ENCODE results near the gene CACNA1D.

The CACNA1D gene

GRCh38 chr3:53845103-53845880, 350.9 kb downstream of the CACNA1D start:
- DNase-seq (ENCODE audit: low read depth, low spot score), result no peak

GRCh38 chr3:53845881-53846133, 351.4 kb downstream of the CACNA1D start:
- DNase-seq (ENCODE audit: low read depth, low spot score), result no peak

- DNase-seq (ENCODE audit: low read depth, low spot score), result no peak
Observed at GRCh38 chr3:53846134-53846850, 351.9 kb downstream of the CACNA1D start, which contains the start of the genes CHDH and IL17RB. TSS of gene CHDH (minus strand) at chr3:53846419. CDS start at chr3:53824008, 22,411 bp downstream. TSS of gene IL17RB (plus strand) at chr3:53846568. CDS start at chr3:53846589, 21 bp downstream.

DNA sequence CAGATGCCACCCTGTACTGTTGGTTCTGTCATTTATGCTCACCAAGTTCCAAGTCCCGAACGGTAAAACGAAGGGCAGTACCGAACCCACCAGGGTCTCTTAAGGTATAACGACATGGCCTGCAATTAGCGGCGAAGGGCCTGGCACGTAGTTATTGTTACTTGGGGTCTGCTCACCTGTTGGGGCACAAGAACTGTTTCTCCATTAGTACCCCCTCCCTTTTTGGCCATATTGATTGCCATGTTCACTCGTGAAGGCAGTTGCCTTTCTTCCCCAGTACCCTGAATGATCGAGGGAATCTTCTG, 352.4 kb downstream of the CACNA1D start:
- no peak for DNase-seq (ENCODE audit: low read depth, low spot score)

GRCh38 chr3:53849916-53850315, 355.5 kb downstream of the CACNA1D start:
- DNase-seq (ENCODE audit: low read depth, low spot score), result no peak

- DNase-seq (ENCODE audit: low read depth, low spot score), result no peak
Observed at GRCh38 chr3:53850895-53851294, 356.5 kb downstream of the CACNA1D start.

DNA sequence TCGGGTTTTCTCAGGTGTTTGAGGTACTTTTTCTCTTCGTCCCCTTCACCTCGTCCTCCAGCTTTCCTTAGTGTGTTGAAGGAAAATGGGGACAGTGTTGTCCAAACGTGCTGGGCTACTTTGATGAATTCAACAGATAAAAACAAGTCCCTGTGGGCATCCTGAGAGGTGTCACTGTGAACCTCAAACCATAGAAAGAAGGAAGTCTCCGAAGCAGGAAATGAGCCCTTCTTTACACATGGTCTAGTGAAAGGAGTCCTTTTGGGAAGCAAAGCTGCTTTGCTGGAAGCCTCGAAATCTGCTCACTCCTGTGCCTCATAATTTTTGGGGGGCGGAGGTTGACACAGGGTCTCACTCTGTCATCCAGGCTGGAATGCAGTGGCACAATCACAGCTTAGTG, 362.6 kb downstream of the CACNA1D start:
- no peak for DNase-seq (ENCODE audit: low read depth, low spot score)

- DNase-seq (ENCODE audit: low read depth, low spot score), result no peak
Observed at GRCh38 chr3:53858096-53858741, 363.8 kb downstream of the CACNA1D start.

DNA sequence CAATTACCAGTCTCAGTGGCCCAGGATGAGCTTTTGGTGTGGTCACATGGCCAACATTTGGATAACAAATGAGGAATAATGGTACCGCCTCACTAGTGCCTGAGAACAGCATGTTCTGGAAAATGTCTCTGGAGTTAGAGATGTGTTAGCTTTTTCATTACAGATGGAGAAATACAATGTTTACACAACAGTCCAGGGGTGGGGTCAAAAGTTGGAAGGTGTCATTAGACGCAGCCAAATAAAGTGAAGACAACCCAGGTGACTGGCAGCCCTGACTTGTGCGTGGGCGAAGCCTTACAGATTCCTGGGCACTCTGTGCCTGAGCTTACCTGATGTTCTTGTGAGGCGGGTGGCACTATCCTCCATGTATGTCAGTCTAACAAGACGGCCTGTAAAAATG, 364.8 kb downstream of the CACNA1D start:
- DNase-seq (ENCODE audit: low read depth, low spot score), result no peak

GRCh38 chr3:53860196-53860595, 365.8 kb downstream of the CACNA1D start:
- DNase-seq (ENCODE audit: low read depth, low spot score), result no peak

GRCh38 chr3:53862241-53862640, 367.8 kb downstream of the CACNA1D start:
- DNase-seq (ENCODE audit: low read depth, low spot score), result no peak

- no peak for DNase-seq (ENCODE audit: low read depth, low spot score)
Observed at GRCh38 chr3:53863145-53863544, 368.7 kb downstream of the CACNA1D start.
